A549 (cell line): ENCODE measurements around the gene IL1R1.

Source experiments
- HDAC2 ChIP-seq: fragments of 200-600 bp; sonication (generic); IDR thresholded peaks from 2 replicates; pipeline ENCODE4 v1.6.1; 2016
- POLR2A ChIP-seq: IDR thresholded peaks from 2 replicates; pipeline ENCODE4 v1.6.1; 2012; ENCODE audit warnings: mild to moderate bottlenecking, low read length
- TF ChIP-seq, protein P1 (sequence below): fragments of 250-450 bp; sonication (Bioruptor Pico); IDR thresholded peaks from 2 replicates; pipeline ENCODE4 v1.5.0; 2021; ENCODE audit warnings: mild to moderate bottlenecking, moderate library complexity, borderline replicate concordance
- TF ChIP-seq, protein P2 (sequence below): fragments of >200 bp; sonication (Bioruptor Twin); formaldehyde crosslinking; IDR thresholded peaks from 3 replicates; pipeline ENCODE4 v1.5.1; 2016
- TF ChIP-seq, protein P3 (sequence below): fragments of 200-600 bp; sonication (generic); IDR thresholded peaks from 2 replicates; pipeline ENCODE4 v1.6.1; 2016; ENCODE audit warnings: antibody characterized with exemption, mild to moderate bottlenecking, moderate library complexity
- TF ChIP-seq, protein P4 (sequence below): fragments of 450-650 bp; IDR thresholded peaks from 2 replicates; pipeline ENCODE4 v1.6.1; 2014; ENCODE audit warnings: antibody characterized with exemption

DNA sequence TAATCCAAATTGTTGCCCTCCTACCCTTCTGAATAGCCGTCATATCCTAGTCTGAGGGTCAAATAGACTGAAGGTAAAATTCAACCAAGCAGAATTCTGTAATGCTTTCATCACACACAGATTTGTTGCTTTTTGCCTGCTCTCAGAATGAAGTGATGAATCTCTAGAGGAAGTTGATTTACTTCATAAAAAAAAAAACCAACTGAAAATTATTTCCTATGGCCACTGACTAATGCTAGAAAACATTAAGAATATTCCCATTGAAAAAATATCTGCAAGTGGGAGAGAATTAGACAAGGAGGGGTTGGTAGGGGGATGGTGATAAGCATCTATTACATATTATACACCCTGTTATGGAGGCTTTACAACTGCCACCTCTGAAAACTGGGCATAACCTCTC is 42.0 kb downstream of the IL1R1 start:
- TF ChIP-seq, protein P1, sequence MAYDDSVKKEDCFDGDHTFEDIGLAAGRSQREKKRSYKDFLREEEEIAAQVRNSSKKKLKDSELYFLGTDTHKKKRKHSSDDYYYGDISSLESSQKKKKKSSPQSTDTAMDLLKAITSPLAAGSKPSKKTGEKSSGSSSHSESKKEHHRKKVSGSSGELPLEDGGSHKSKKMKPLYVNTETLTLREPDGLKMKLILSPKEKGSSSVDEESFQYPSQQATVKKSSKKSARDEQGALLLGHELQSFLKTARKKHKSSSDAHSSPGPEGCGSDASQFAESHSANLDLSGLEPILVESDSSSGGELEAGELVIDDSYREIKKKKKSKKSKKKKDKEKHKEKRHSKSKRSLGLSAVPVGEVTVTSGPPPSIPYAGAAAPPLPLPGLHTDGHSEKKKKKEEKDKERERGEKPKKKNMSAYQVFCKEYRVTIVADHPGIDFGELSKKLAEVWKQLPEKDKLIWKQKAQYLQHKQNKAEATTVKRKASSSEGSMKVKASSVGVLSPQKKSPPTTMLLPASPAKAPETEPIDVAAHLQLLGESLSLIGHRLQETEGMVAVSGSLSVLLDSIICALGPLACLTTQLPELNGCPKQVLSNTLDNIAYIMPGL (CRISPR knock-in tag), result no peak
- no peak for TF ChIP-seq POLR2A
- TF ChIP-seq, protein P2, sequence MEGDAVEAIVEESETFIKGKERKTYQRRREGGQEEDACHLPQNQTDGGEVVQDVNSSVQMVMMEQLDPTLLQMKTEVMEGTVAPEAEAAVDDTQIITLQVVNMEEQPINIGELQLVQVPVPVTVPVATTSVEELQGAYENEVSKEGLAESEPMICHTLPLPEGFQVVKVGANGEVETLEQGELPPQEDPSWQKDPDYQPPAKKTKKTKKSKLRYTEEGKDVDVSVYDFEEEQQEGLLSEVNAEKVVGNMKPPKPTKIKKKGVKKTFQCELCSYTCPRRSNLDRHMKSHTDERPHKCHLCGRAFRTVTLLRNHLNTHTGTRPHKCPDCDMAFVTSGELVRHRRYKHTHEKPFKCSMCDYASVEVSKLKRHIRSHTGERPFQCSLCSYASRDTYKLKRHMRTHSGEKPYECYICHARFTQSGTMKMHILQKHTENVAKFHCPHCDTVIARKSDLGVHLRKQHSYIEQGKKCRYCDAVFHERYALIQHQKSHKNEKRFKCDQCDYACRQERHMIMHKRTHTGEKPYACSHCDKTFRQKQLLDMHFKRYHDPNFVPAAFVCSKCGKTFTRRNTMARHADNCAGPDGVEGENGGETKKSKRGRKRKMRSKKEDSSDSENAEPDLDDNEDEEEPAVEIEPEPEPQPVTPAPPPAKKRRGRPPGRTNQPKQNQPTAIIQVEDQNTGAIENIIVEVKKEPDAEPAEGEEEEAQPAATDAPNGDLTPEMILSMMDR, result no peak
- TF ChIP-seq HDAC2, result no peak
- TF ChIP-seq, protein P3, sequence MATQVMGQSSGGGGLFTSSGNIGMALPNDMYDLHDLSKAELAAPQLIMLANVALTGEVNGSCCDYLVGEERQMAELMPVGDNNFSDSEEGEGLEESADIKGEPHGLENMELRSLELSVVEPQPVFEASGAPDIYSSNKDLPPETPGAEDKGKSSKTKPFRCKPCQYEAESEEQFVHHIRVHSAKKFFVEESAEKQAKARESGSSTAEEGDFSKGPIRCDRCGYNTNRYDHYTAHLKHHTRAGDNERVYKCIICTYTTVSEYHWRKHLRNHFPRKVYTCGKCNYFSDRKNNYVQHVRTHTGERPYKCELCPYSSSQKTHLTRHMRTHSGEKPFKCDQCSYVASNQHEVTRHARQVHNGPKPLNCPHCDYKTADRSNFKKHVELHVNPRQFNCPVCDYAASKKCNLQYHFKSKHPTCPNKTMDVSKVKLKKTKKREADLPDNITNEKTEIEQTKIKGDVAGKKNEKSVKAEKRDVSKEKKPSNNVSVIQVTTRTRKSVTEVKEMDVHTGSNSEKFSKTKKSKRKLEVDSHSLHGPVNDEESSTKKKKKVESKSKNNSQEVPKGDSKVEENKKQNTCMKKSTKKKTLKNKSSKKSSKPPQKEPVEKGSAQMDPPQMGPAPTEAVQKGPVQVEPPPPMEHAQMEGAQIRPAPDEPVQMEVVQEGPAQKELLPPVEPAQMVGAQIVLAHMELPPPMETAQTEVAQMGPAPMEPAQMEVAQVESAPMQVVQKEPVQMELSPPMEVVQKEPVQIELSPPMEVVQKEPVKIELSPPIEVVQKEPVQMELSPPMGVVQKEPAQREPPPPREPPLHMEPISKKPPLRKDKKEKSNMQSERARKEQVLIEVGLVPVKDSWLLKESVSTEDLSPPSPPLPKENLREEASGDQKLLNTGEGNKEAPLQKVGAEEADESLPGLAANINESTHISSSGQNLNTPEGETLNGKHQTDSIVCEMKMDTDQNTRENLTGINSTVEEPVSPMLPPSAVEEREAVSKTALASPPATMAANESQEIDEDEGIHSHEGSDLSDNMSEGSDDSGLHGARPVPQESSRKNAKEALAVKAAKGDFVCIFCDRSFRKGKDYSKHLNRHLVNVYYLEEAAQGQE, result no peak
- TF ChIP-seq, protein P4, sequence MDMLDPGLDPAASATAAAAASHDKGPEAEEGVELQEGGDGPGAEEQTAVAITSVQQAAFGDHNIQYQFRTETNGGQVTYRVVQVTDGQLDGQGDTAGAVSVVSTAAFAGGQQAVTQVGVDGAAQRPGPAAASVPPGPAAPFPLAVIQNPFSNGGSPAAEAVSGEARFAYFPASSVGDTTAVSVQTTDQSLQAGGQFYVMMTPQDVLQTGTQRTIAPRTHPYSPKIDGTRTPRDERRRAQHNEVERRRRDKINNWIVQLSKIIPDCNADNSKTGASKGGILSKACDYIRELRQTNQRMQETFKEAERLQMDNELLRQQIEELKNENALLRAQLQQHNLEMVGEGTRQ, result no peak
